GM13976 (cell line): Measurements from ENCODE around the gene GINS1.

ENCODE experiments used
- DNase-seq: peaks from one replicate; pipeline ENCODE4 v3.0.0; 2012; ENCODE audit warnings: low spot score
- CTCF ChIP-seq: IDR thresholded peaks from 2 replicates; pipeline ENCODE4 v1.5.1; 2012; ENCODE audit warnings: borderline replicate concordance, mild to moderate bottlenecking; ENCODE audit not compliant: insufficient read depth; ENCODE audit errors: extremely low read depth, missing control alignments, control extremely low read depth
- in situ Hi-C: fragments of 300-500 bp; cut with MboI; formaldehyde crosslinking; loops from one replicate; pipeline ENCODE4 v1.12.0; 2022; ENCODE audit warnings: low sequenced_read_pairs, mixed read lengths, inconsistent platforms; ENCODE audit not compliant: unreplicated experiment

GINS1 gene

GRCh38 chr20:25389858-25390537 lies 17.5 kb upstream of the GINS1 start:
- in situ Hi-C loops: loop anchor here (10.0 to 25.0 kb wide), 2 partner anchors 95 to 203 kb away; partner anchors contain the start of gene ENTPD6
- TF ChIP-seq CTCF: no peak
- DNase-seq: peak; percentile 74

- no peak for TF ChIP-seq CTCF
- in situ Hi-C loops: loop anchor here (10.0 to 25.0 kb wide), 2 partner anchors 96 to 204 kb away; partner anchors contain the start of gene ENTPD6
Measured at GRCh38 chr20:25390538-25391528, 16.6 kb upstream of the GINS1 start, which contains the start of gene ABHD12. Gene ABHD12 (minus strand): TSS chr20:25390835. CDS start chr20:25390703, 132 bp downstream.

GRCh38 chr20:25394276-25394675 lies 13.2 kb upstream of the GINS1 start:
- in situ Hi-C loops: loop anchor here (10.0 to 25.0 kb wide), 2 partner anchors 99 to 207 kb away; partner anchors contain the start of gene ENTPD6
- no peak for DNase-seq
- TF ChIP-seq CTCF: no peak

More at GRCh38 chr20:25390538-25391528, 16.6 kb upstream of the GINS1 start, which contains the start of gene ABHD12:
- peak; percentile 96 for DNase-seq

GRCh38 chr20:25394996-25395395 lies 12.5 kb upstream of the GINS1 start:
- DNase-seq: no peak

GRCh38 chr20:25397096-25397495 lies 10.4 kb upstream of the GINS1 start:
- TF ChIP-seq CTCF: no peak
- DNase-seq: no peak
- in situ Hi-C loops: loop anchor here (10.0 to 25.0 kb wide), 2 partner anchors 102 to 210 kb away; partner anchors contain the start of gene ENTPD6

More at GRCh38 chr20:25394996-25395395, 12.5 kb upstream of the GINS1 start:
- TF ChIP-seq CTCF: no peak
- in situ Hi-C loops: loop anchor here (10.0 to 25.0 kb wide), 2 partner anchors 100 to 208 kb away; partner anchors contain the start of gene ENTPD6

GRCh38 chr20:25397821-25398220 lies 9.7 kb upstream of the GINS1 start:
- DNase-seq: no peak
- no peak for TF ChIP-seq CTCF
- in situ Hi-C loops: loop anchor here (10.0 to 25.0 kb wide), 2 partner anchors 103 to 211 kb away; partner anchors contain the start of gene ENTPD6
